ENCODE results near the gene GJB2. TPM values are rescaled to one million over a fixed set of nuclear protein-coding genes. Genes with fewer than 3 reads are reported as not detected.

Gene GJB2
- total and polyA plus RNA-seq, 2 of the 4 experiments (the other 2 are of a cell fraction), result under 0.01 to 0.17 TPM

- Histone ChIP-seq H3K9ac (ENCODE audit: low read depth, low read length) (no peak overlapping the region), H3K9me1 (ENCODE audit: insufficient read depth, low read length) (no peaks in the 10 kb centered on the region), H2AK5ac (ENCODE audit: low read depth, low read length) (no peak overlapping the region), H4K91ac (ENCODE audit: insufficient read depth, low read depth, low read length) (no peak overlapping the region), H2BK5ac (ENCODE audit: low read depth, low read length, poor library complexity, severe bottlenecking) (no peak overlapping the region), H3K4me2 (ENCODE audit: low read depth, low read length) (no peak overlapping the region), H2AFZ (replicated peaks; ENCODE audit: low read length, poor library complexity) (peak overlapping the region; percentile 29), H3K79me1 (ENCODE audit: low read depth in 1 of 2, low read length in 2 of 2) (no peaks in the 10 kb centered on the region), H3K4ac (ENCODE audit: low read depth, low read length) (no peak overlapping the region), H3K27me3 (ENCODE audit: control insufficient read depth, insufficient read depth, low read length) (peaks cover 17% of the 10 kb centered on the region; the same call in 1 of the 2 replicates), H2BK20ac (ENCODE audit: low read depth, low read length) (no peak overlapping the region), H3K56ac (ENCODE audit: extremely low read depth, insufficient read depth, low read length) (no peak overlapping the region), H3K9me3 (ENCODE audit: control insufficient read depth, insufficient read depth, low read length) (no peaks in the 10 kb centered on the region), H4K8ac (ENCODE audit: low read depth in 2 of 2, low read length in 2 of 2) (no peak overlapping the region), H3K27ac (ENCODE audit: insufficient read depth, low read length) (no peak overlapping the region), H3K4me3 (ENCODE audit: insufficient read depth, low read depth, low read length) (no peak overlapping the region), H4K20me1 (ENCODE audit: insufficient read depth, low read length) (no peaks in the 10 kb centered on the region), H3K18ac (ENCODE audit: low read depth, low read length) (no peak overlapping the region), H3K4me1 (ENCODE audit: control insufficient read depth, insufficient read depth, low read length) (peaks cover 2% of the 10 kb centered on the region; the same call in 1 of the 2 replicates), H3K23ac (ENCODE audit: low read depth, low read length) (no peak overlapping the region), H4K5ac (ENCODE audit: low read depth, low read length) (no peak overlapping the region), H2AK9ac (replicated peaks; ENCODE audit: low read depth, low read length, poor library complexity) (no peak overlapping the region), H3K14ac (replicated peaks; ENCODE audit: low read depth, low read length) (no peak overlapping the region), H2BK120ac (ENCODE audit: low read depth, low read length) (no peak overlapping the region), H3K36me3 (ENCODE audit: control insufficient read depth, insufficient read depth, low read length) (peaks cover 1% of the 10 kb centered on the region; the same call in 1 of the 2 replicates), H2BK15ac (ENCODE audit: low read depth, low read length) (no peak overlapping the region)
- ATAC-seq (ENCODE audit: low read depth) (no peak), DNase-seq (no peak)
- BruUV-seq (replicated peaks), result no TSS peak
- WGBS, 2 experiments (ENCODE audit: extremely low coverage in 2 of 2, insufficient read length in 1 of 2), result 69% methylated on average over 2 of the region's 14 CpGs; no CpG with 5 or more reads in 1 of the 2 experiments
- CTCF ChIA-PET, result no interaction called here
- in situ Hi-C loops (cut with MboI; ENCODE audit: low sequenced_read_pairs), result no loop called here
- intact Hi-C loops (cut with micrococcal nuclease), result no loop called here
- dilution Hi-C loops (cut with HindIII; ENCODE audit: low sequenced_read_pairs, unreplicated experiment), result no loop called here
- POLR2A ChIA-PET (ENCODE audit: unreplicated experiment), result no interaction called here
- no peak for TF ChIP-seq CEBPB (IDR thresholded peaks at IDR 0.05; ENCODE audit: low read depth, low read length)
- TF ChIP-seq MAFK (IDR thresholded peaks at IDR 0.05; ENCODE audit: low read depth, low read length), result no peak
- no peak for TF ChIP-seq POLR2A (IDR thresholded peaks at IDR 0.05; ENCODE audit: low read depth, low read length)
- TF ChIP-seq RCOR1 (IDR thresholded peaks at IDR 0.05; ENCODE audit: insufficient replicate concordance, low read length), result no peak
- TF ChIP-seq ELK1 (IDR thresholded peaks at IDR 0.05; ENCODE audit: borderline replicate concordance, low read depth, low read length), result no peak
- no peak for TF ChIP-seq CHD1 (IDR thresholded peaks at IDR 0.05; ENCODE audit: low read depth, low read length)
- no peak for TF ChIP-seq NFE2L2 (IDR thresholded peaks at IDR 0.05; ENCODE audit: low read depth, low read length)
- TF ChIP-seq RAD21 (IDR thresholded peaks at IDR 0.05; ENCODE audit: low read length), result no peak
- no peak for TF ChIP-seq SMC3 (IDR thresholded peaks at IDR 0.05; ENCODE audit: low read depth, low read length)
- TF ChIP-seq RFX5 (IDR thresholded peaks at IDR 0.05; ENCODE audit: low read depth, low read length), result no peak
- TF ChIP-seq MAZ (IDR thresholded peaks at IDR 0.05; ENCODE audit: borderline replicate concordance, low read depth, low read length), result no peak
- no peak for TF ChIP-seq FOS (IDR thresholded peaks at IDR 0.05; ENCODE audit: low read depth, low read length)
- no peak for TF ChIP-seq BHLHE40 (IDR thresholded peaks at IDR 0.05; ENCODE audit: low read depth, low read length)
- no peak for TF ChIP-seq CTCF (conservative IDR thresholded peaks at IDR 0.05; ENCODE audit: low read depth, low read length)
- no peak for TF ChIP-seq USF2 (IDR thresholded peaks at IDR 0.05; ENCODE audit: low read depth, low read length)
Observed at GRCh38 chr13:20141238-20142022, 51.3 kb downstream of the GJB2 start.
